WTC11 (cell line): Measurements from ENCODE around the gene NR3C2. TPM values are rescaled to one million over a fixed set of nuclear protein-coding genes. Genes with fewer than 3 reads are reported as not detected.

Experiments
- ATAC-seq: fragments of 200-7000 bp; cut with Tn5 transposase; 2 replicates; pipeline ENCODE4 v1.10.0; 2021; ENCODE audit warnings: mild to moderate bottlenecking, moderate library complexity
- CTCF ChIA-PET: fragments of 300-600 bp; sonication (Branson Sonifier 250); formaldehyde crosslinking; loops from one replicate; lab custom pipeline; 2021; ENCODE audit warnings: antibody characterized with exemption; lab: Charles Lee
- POLR2A ChIA-PET: fragments of 350-600 bp; sonication (Branson Sonifier 250); formaldehyde crosslinking; loops from one replicate; lab custom pipeline; 2021; ENCODE audit warnings: antibody characterized with exemption; lab: Charles Lee
- DNase-seq: peaks from one replicate; pipeline ENCODE4 v3.0.0; 2021; ENCODE audit warnings: low spot score
- H3K27ac Mint-ChIP-seq: 2 replicates; pipeline ENCODE4 v1.8.0; 2021; ENCODE audit warnings: mixed read lengths
- H3K27me3 Mint-ChIP-seq: 2 replicates; pipeline ENCODE4 v1.8.0; 2021; ENCODE audit warnings: low read depth, mild to moderate bottlenecking, moderate library complexity, mixed read lengths
- H3K36me3 Mint-ChIP-seq: 2 replicates; pipeline ENCODE4 v1.8.0; 2021; ENCODE audit warnings: mixed read lengths
- H3K4me1 Mint-ChIP-seq: 2 replicates; pipeline ENCODE4 v1.8.0; 2022; ENCODE audit warnings: mixed read lengths
- H3K4me3 Mint-ChIP-seq: 2 replicates; pipeline ENCODE4 v1.8.0; 2021; ENCODE audit warnings: mild to moderate bottlenecking, moderate library complexity, mixed read lengths
- H3K9me3 Mint-ChIP-seq: 2 replicates; pipeline ENCODE4 v1.8.0; 2021; ENCODE audit warnings: mixed read lengths
- AR ChIP-seq: fragments of 250-450 bp; sonication (Bioruptor Pico); IDR thresholded peaks from 2 replicates; pipeline ENCODE4 v1.9.0; 2021; ENCODE audit warnings: mild to moderate bottlenecking
- CDX4 ChIP-seq: fragments of 250-450 bp; sonication (Bioruptor Pico); IDR thresholded peaks from 2 replicates; pipeline ENCODE4 v1.9.0; 2021; ENCODE audit warnings: moderate library complexity, mild to moderate bottlenecking, inconsistent platforms, borderline replicate concordance
- E2F4 ChIP-seq: sonication (generic); formaldehyde crosslinking; IDR thresholded peaks from 2 replicates; pipeline ENCODE4 v1.8.1; 2022; ENCODE audit warnings: low read depth, mild to moderate bottlenecking, moderate library complexity, missing genetic modification reagents, borderline replicate concordance
- ERG ChIP-seq: fragments of 250-450 bp; sonication (Bioruptor Pico); IDR thresholded peaks from 2 replicates; pipeline ENCODE4 v1.8.0; 2021; ENCODE audit warnings: mild to moderate bottlenecking
- ESRRA ChIP-seq: sonication (generic); formaldehyde crosslinking; IDR thresholded peaks from 2 replicates; pipeline ENCODE4 v1.8.1; 2022; ENCODE audit warnings: mild to moderate bottlenecking, missing genetic modification reagents, borderline replicate concordance
- GABPB1 ChIP-seq: sonication (generic); formaldehyde crosslinking; IDR thresholded peaks from 2 replicates; pipeline ENCODE4 v1.8.1; 2023; ENCODE audit warnings: mild to moderate bottlenecking, missing genetic modification reagents
- IRF2 ChIP-seq: sonication (generic); formaldehyde crosslinking; IDR thresholded peaks from 2 replicates; pipeline ENCODE4 v1.8.0; 2022; ENCODE audit warnings: low read depth, missing genetic modification reagents, borderline replicate concordance
- KAT7 ChIP-seq: sonication (generic); formaldehyde crosslinking; IDR thresholded peaks from 2 replicates; pipeline ENCODE4 v1.8.1; 2023; ENCODE audit warnings: missing genetic modification reagents, mild to moderate bottlenecking, borderline replicate concordance
- MXD4 ChIP-seq: fragments of 250-450 bp; sonication (Bioruptor Pico); IDR thresholded peaks from 2 replicates; pipeline ENCODE4 v1.8.0; 2021; ENCODE audit warnings: mild to moderate bottlenecking, moderate library complexity, borderline replicate concordance
- SMAD3 ChIP-seq: sonication (generic); formaldehyde crosslinking; IDR thresholded peaks from 2 replicates; pipeline ENCODE4 v1.8.0; 2022; ENCODE audit warnings: missing genetic modification reagents, mild to moderate bottlenecking, borderline replicate concordance
- SOX15 ChIP-seq: fragments of 250-450 bp; sonication (Bioruptor Pico); IDR thresholded peaks from 2 replicates; pipeline ENCODE4 v1.9.0; 2021; ENCODE audit warnings: mild to moderate bottlenecking
- STAT6 ChIP-seq: sonication (generic); formaldehyde crosslinking; conservative IDR thresholded peaks from 2 replicates; pipeline ENCODE4 v1.8.1; 2023; ENCODE audit warnings: mild to moderate bottlenecking, low read depth, missing genetic modification reagents, moderate library complexity
- TCF7 ChIP-seq: sonication (generic); formaldehyde crosslinking; IDR thresholded peaks from 2 replicates; pipeline ENCODE4 v1.8.0; 2022; ENCODE audit warnings: mild to moderate bottlenecking, low read depth, missing genetic modification reagents, moderate library complexity
- ZBTB43 ChIP-seq: sonication (generic); formaldehyde crosslinking; IDR thresholded peaks from 2 replicates; pipeline ENCODE4 v1.8.1; 2023; ENCODE audit warnings: mild to moderate bottlenecking, missing genetic modification reagents
- ZNF317 ChIP-seq: sonication (generic); formaldehyde crosslinking; IDR thresholded peaks from 2 replicates; pipeline ENCODE4 v1.8.1; 2023; ENCODE audit warnings: low read depth, mild to moderate bottlenecking, moderate library complexity, missing genetic modification reagents, borderline replicate concordance
- ZNF416 ChIP-seq: fragments of 250-450 bp; sonication (Bioruptor Pico); IDR thresholded peaks from 2 replicates; pipeline ENCODE4 v1.9.0; 2021; ENCODE audit warnings: mild to moderate bottlenecking, inconsistent platforms
- total RNA-seq: library from RNA; stranded (reverse); gene quantifications from 3 replicates; pipeline ENCODE4 v1.2.3, GENCODE V29; 2021

Gene NR3C2
- total RNA-seq, 1 experiment from 2014 or later, result 2.8 TPM

- no peak for TF ChIP-seq ZNF317
- no peak for TF ChIP-seq CDX4 (CRISPR knock-in tag)
- no peak for TF ChIP-seq ZBTB43
- no peak for TF ChIP-seq ERG (CRISPR knock-in tag)
These were observed 11.4 kb downstream of the NR3C2 start (continued) for GRCh38 chr4:148430854-148431253.

GRCh38 chr4:148429206-148429605 is 13.0 kb downstream of the NR3C2 start:
- TF ChIP-seq ZNF416 (CRISPR knock-in tag) (no peak), GABPB1 (CRISPR knock-in tag) (no peak), SOX15 (CRISPR knock-in tag) (no peak)
- TF ChIP-seq, all 79 proteins: peak for 0
- no peak for ATAC-seq
- H3K4me1 Mint-ChIP-seq, result no peaks in the 10 kb centered on the region; the same call in 1 of the 2 replicates
- H3K9me3 Mint-ChIP-seq, result no peaks in the 10 kb centered on the region
- DNase-seq, result no peak
- H3K36me3 Mint-ChIP-seq, result no peaks in the 10 kb centered on the region
- ChIA-PET POLR2A (no interaction called here), CTCF (no interaction called here)
- H3K27ac Mint-ChIP-seq, result no peak overlapping the region
- H3K27me3 Mint-ChIP-seq, result no peaks in the 10 kb centered on the region
- no peak overlapping the region for H3K4me3 Mint-ChIP-seq

GRCh38 chr4:148426643-148427042 is 15.6 kb downstream of the NR3C2 start:
- TF ChIP-seq MXD4, result no peak
- TF ChIP-seq SMAD3 (CRISPR knock-in tag), result no peak
- no peak for TF ChIP-seq TCF7 (CRISPR knock-in tag)
- no peak for TF ChIP-seq ESRRA (CRISPR knock-in tag)
- TF ChIP-seq KAT7, result no peak
- no peak for TF ChIP-seq ZNF416 (CRISPR knock-in tag)
- ChIA-PET CTCF (no interaction called here), POLR2A (no interaction called here)
- ATAC-seq (no peak), DNase-seq (no peak)
- no peaks in the 10 kb centered on the region for H3K9me3 Mint-ChIP-seq
- no peaks in the 10 kb centered on the region for H3K27me3 Mint-ChIP-seq
- H3K4me1 Mint-ChIP-seq, result no peaks in the 10 kb centered on the region; the same call in 1 of the 2 replicates
- H3K36me3 Mint-ChIP-seq, result no peaks in the 10 kb centered on the region
- H3K27ac Mint-ChIP-seq, result no peak overlapping the region
- no peak overlapping the region for H3K4me3 Mint-ChIP-seq

- ATAC-seq, result no peak
- Mint-ChIP-seq H3K4me1 (no peaks in the 10 kb centered on the region; the same call in 1 of the 2 replicates), H3K9me3 (no peaks in the 10 kb centered on the region), H3K4me3 (no peak overlapping the region), H3K36me3 (no peaks in the 10 kb centered on the region), H3K27me3 (no peaks in the 10 kb centered on the region), H3K27ac (no peak overlapping the region)
- POLR2A ChIA-PET, result no interaction called here
- CTCF ChIA-PET, result no interaction called here
- DNase-seq, result no peak
- TF ChIP-seq SMAD3 (CRISPR knock-in tag) (no peak), IRF2 (CRISPR knock-in tag) (no peak), STAT6 (no peak), AR (CRISPR knock-in tag) (no peak), E2F4 (CRISPR knock-in tag) (no peak)
These were observed 16.7 kb downstream of the NR3C2 start for GRCh38 chr4:148425327-148426110.
